ENCODE measurements around the gene TUSC2. TPM values are rescaled to one million over a fixed set of nuclear protein-coding genes. Genes with fewer than 3 reads are reported as not detected.
A peak's percentile ranks its signal among the peaks of the same experiment; 100 is the strongest.

The TUSC2 gene
- total and polyA plus RNA-seq, 2 of the 13 experiments (the other 11 are each of a cell fraction or from before 2014, with no cell fraction given): 36.7 to 39.1 TPM

DNA sequence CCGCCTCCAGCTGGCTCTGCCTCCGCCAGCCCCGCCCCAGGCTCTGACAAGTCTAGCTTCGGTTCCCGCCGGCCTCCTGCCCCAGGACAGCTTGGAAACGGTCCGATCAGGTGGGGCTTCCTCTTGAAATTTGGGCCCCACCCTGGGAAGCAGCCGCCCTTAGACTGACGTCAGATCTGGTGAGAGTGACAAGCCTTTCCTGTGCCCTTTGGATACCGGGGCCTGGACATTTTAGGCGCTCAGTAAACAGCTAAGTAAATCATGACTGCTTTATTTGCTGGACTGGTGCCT is 28.4 kb downstream of the TUSC2 start (continued):
- TF ChIP-seq POLR2G (IDR thresholded peaks at IDR 0.05; ENCODE audit: low read depth, low read length) (peak; percentile 26), FOXC1 (CRISPR knock-in tag; IDR thresholded peaks at IDR 0.05; ENCODE audit: borderline replicate concordance) (0 out of 2 replicates have a peak, but pooled peaks have one; percentile 4), ADNP (CRISPR knock-in tag; IDR thresholded peaks at IDR 0.05) (no peak), EP300 (IDR thresholded peaks at IDR 0.05; ENCODE audit: low read depth in 2 of 2, low read length in 2 of 2) (peak; percentile 24 to 55; a peak in 2 of 4 replicates), EP300 (CRISPR knock-in tag; IDR thresholded peaks at IDR 0.05; ENCODE audit: borderline replicate concordance) (no peak), HOXA9 (CRISPR knock-in tag; IDR thresholded peaks at IDR 0.05; ENCODE audit: borderline replicate concordance) (no peak), TBX2 (CRISPR knock-in tag; IDR thresholded peaks at IDR 0.05; ENCODE audit: borderline replicate concordance) (peak; percentile 81), ZNF816 (CRISPR knock-in tag; IDR thresholded peaks at IDR 0.05; ENCODE audit: borderline replicate concordance) (no peak), ZNF546 (CRISPR knock-in tag; conservative IDR thresholded peaks at IDR 0.05) (0 out of 2 replicates have a peak, but pooled peaks have one; percentile 3), PITX1 (CRISPR knock-in tag; IDR thresholded peaks at IDR 0.05) (0 out of 2 replicates have a peak, but pooled peaks have one; percentile 13), ZC3H13 (CRISPR knock-in tag; IDR thresholded peaks at IDR 0.05) (peak; percentile 93), TFAP4 (IDR thresholded peaks at IDR 0.05; ENCODE audit: borderline replicate concordance, low read depth) (peak; percentile 63; the same call in 1 of the 2 replicates), TAF1 (CRISPR knock-in tag; IDR thresholded peaks at IDR 0.05) (no peak; the same call in 1 of the 2 replicates), ZBTB26 (CRISPR knock-in tag; IDR thresholded peaks at IDR 0.05; ENCODE audit: borderline replicate concordance) (no peak), RXRA (CRISPR knock-in tag; IDR thresholded peaks at IDR 0.05) (peak; percentile 7; the same call in 1 of the 2 replicates), ARID2 (CRISPR knock-in tag; IDR thresholded peaks at IDR 0.05; ENCODE audit: borderline replicate concordance) (peak; percentile 77; the same call in 1 of the 2 replicates), GABPB1 (CRISPR knock-in tag; IDR thresholded peaks at IDR 0.05) (peak; percentile 51; the same call in 1 of the 2 replicates), MEIS1 (CRISPR knock-in tag; IDR thresholded peaks at IDR 0.05; ENCODE audit: borderline replicate concordance) (0 out of 2 replicates have a peak, but pooled peaks have one; percentile 42), TRIM24 (CRISPR knock-in tag; IDR thresholded peaks at IDR 0.05) (no peak), ZNF790 (CRISPR knock-in tag; IDR thresholded peaks at IDR 0.05; ENCODE audit: borderline replicate concordance) (0 out of 2 replicates have a peak, but pooled peaks have one; percentile 12), ZNF550 (CRISPR knock-in tag; IDR thresholded peaks at IDR 0.05; ENCODE audit: borderline replicate concordance) (0 out of 2 replicates have a peak, but pooled peaks have one; percentile 79), FOXA1 (IDR thresholded peaks at IDR 0.05) (no peak), FOXA1 (CRISPR knock-in tag; IDR thresholded peaks at IDR 0.05) (peak; percentile 81), ZBTB21 (CRISPR knock-in tag; IDR thresholded peaks at IDR 0.05) (peak; percentile 85; the same call in 1 of the 2 replicates), PHF5A (CRISPR knock-in tag; IDR thresholded peaks at IDR 0.05; ENCODE audit: low read depth, unreplicated experiment) (peak; percentile 97), CCDC6 (CRISPR knock-in tag; IDR thresholded peaks at IDR 0.05) (0 out of 2 replicates have a peak, but pooled peaks have one; percentile 11), ZEB1 (IDR thresholded peaks at IDR 0.05; ENCODE audit: insufficient replicate concordance, low read depth) (no peak), MTERF4 (CRISPR knock-in tag; IDR thresholded peaks at IDR 0.05) (0 out of 2 replicates have a peak, but pooled peaks have one; percentile 78), ZNF652 (CRISPR knock-in tag; IDR thresholded peaks at IDR 0.05; ENCODE audit: borderline replicate concordance, low read depth) (no peak), ATF3 (CRISPR knock-in tag; IDR thresholded peaks at IDR 0.05) (0 out of 2 replicates have a peak, but pooled peaks have one; percentile 32)

Data from HepG2 (cell line).